ENCODE results near the gene SIRT1. TPM values are rescaled to one million over a fixed set of nuclear protein-coding genes. Genes with fewer than 3 reads are reported as not detected.
"Not testable (repeated sequence)": the region's sequence is repeated elsewhere in the genome, so short reads cannot be mapped to it uniquely, and the experiment has no call there.

SIRT1 gene
- total RNA-seq, 1 experiment from 2014 or later: 26.2 TPM

DNA sequence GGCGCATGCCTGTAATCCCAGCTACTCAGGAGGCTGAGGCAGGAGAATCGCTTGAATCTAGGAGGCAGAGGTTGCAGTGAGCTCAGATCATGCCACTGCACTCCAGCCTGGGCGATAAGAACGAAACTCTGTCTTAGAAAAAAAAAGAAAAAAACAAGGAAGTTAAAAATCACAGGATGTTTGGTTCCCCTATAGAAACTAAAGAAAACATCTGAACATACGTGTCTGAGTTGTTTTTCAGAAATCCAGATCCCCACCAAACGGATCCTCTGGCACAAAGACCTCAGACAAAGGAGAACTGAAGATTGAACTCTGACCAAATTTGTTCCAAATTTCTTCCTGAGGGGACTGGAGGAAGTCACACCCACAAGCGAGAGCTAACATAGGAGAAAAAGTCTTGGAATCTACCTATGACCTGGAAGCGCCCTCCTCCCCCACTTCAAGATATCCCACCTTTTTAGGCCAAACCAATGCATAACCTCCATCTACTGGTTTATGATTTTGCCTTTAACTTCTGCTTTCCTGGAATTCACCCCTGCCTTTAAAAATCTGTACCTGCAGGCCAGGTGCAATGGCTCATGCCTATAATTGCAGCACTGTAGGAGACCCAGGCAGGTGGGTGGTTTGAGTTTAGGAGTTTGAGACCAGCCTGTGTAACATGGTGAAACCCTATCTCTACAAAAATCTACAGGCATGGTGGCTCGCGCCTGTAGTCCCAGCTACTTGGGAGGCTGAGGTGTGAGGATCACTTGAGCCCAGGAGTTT, 19.7 kb upstream of the SIRT1 start:
- Histone ChIP-seq H3K4me3 (no peak overlapping the region), H3K36me3 (no peaks in the 10 kb centered on the region), H3K9me3 (no peaks in the 10 kb centered on the region), H3K27me3 (no peaks in the 10 kb centered on the region)
- no peak for DNase-seq

DNA sequence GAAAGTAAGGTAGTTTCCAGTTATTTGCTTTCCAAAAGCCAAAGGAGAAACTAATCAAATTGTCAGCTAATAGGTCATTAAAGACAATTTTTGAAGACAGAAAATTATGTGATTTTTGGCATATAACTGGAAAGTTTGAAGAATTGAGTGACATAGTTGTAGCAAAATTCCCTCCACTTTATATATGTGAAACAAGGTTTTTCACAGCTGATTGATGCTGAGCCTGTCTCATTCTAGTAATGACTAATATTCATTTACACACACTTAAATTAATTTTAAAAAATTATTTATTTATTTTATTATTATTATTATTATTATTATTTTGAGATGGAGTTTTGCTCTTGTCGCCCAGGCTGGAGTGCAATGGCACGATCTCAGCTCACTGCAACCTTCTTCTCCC, 16.3 kb upstream of the SIRT1 start:
- H3K9me3 ChIP-seq: no peaks in the 10 kb centered on the region
- no peak overlapping the region for H3K4me3 ChIP-seq
- no peak for DNase-seq
- no peaks in the 10 kb centered on the region for H3K27me3 ChIP-seq
- H3K36me3 ChIP-seq: no peaks in the 10 kb centered on the region

DNA sequence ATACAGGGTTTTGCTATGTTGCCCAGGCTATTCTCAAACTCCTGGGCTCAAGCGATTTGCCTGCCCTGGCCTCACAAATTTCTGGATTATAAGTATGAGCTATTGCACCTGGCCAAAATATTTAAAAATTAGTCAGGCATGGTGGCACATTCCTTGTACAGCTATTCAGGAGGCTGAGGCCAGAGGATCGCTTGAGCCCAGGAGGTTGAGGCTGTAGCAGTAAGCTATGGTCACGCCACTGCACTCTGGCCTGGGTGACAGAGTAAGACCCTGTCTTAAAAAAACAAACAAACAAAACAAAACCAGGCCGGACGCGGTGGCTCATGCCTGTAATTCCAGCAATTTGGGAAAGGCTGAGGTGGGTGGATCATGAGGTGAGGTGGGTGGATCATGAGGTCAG, 14.5 kb upstream of the SIRT1 start:
- H3K27me3 ChIP-seq: no peaks in the 10 kb centered on the region
- H3K9me3 ChIP-seq: no peaks in the 10 kb centered on the region
- no peak for DNase-seq
- H3K4me3 ChIP-seq: no peak overlapping the region
- no peaks in the 10 kb centered on the region for H3K36me3 ChIP-seq

DNA sequence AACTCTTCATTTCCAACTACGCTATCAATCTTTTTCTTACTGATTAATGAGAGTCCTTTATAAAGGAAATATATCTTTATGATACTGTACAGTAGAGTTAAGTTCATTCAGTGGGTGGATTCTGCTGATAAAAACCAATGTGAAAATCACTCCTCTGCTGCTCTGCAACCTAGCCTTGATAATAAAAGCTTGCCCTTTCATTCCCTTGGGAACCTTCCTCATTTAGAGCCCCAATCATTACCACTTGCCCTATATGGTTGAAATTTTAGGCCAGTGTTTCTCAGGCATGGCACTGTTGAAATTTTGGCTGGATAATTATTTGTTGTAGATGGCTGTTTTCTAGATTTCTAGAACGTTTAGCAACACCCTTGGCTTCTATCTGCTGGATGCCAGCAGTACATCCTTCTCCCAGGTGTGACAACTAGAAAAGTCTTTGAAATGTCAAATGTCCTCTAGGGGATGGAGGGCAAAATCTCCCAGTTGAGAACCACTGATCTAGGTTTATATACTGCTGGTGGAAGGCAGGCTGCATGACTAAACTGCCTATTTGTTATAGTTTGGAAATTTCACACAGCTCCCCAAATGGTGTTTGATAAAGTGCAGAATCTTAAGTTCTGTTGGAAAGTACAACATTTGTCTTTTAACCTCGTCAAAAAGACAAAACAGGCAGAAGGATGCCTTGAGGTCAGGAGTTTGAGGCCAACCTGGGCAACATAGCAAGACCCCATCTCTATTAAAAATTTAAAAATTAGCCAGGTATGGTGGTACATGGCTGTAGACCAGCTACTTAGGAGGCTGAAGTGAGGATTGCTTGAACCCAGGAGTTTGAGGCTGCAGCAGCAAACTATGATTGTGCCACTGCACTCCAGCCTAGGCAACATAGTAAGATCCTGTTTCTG, 8.9 kb upstream of the SIRT1 start:
- Histone ChIP-seq H3K9me3 (no peaks in the 10 kb centered on the region), H3K36me3 (no peaks in the 10 kb centered on the region), H3K4me3 (no peak overlapping the region), H3K27me3 (no peaks in the 10 kb centered on the region)
- no peak for DNase-seq

DNA sequence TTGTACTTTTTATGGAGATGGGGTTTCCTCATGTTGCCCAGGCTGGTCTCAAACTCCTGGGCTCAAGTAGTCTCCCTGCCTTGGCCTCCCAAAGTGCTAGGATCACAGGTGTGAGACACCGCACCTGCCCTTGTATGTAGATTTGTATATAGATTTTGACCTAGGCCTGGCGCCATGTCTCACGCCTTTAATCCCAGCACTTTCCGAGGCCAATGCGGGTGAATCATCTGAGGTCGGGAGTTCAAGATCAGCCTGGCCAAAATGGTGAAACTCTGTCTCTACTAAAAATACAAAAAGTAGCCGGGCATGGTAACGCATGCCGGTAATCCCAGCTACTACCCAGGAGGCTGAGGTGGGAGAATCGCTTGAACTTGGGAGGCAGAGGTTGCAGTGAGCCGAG, 7.0 kb upstream of the SIRT1 start:
- H3K4me3 ChIP-seq, H3K27me3 ChIP-seq, H3K36me3 ChIP-seq, H3K9me3 ChIP-seq, DNase-seq: not testable (repeated sequence)

DNA sequence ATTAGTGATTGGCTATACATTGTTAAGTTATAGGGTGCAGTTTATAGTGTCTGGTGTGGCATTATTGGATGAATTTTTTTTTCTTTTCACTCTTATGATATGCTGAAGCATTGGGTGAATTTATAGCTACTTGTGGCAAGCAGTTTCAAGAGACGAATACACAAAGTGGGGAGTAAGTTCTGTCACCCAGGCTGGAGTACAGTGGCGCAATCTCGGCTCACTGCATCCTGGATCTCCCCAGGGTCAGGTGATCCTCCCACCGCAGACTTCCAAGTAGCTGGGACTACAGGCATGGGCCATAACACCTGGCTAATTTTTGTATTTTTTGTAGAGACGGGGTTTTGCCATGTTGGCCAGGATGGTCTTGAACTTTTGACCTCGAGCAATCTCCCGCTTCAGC, 6.3 kb upstream of the SIRT1 start:
- H3K4me3 ChIP-seq: no peak overlapping the region
- no peak for DNase-seq
- H3K36me3 ChIP-seq: no peaks in the 10 kb centered on the region
- no peaks in the 10 kb centered on the region for H3K9me3 ChIP-seq
- H3K27me3 ChIP-seq: no peaks in the 10 kb centered on the region

DNA sequence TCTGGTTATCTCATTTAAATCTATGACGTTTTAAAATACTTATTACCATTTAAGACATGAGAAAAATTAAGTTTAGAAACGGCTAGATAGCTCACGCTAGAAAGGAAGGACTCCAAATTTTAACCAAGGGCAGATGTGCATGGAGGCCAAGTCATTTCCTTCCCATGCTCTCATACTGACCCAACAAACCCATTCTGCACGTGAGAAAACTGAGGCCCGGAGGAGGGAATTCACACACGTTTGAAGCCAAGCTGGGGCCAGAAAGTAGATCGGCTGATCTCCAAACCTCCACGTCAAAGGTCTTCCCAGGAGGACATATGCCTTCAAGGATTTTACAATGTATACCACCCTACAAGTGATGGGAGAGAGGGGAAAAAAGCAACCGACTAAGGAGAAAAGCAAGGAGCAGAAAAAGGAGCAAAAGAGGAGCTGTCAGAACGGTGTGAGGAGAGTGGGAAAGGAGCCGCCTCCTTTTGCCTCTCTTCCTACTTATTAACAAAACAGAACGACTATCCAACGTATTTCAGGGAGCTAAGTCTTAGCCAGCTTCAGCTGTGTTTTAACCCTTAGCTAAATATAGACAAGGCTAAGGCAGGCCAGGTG, 645 bp upstream of the SIRT1 start:
- peaks cover 20% of the 10 kb centered on the region for H3K36me3 ChIP-seq
- H3K4me3 ChIP-seq: peak overlapping the region; percentile 65
- no peaks in the 10 kb centered on the region for H3K9me3 ChIP-seq
- no peaks in the 10 kb centered on the region for H3K27me3 ChIP-seq
- DNase-seq: no peak

DNA sequence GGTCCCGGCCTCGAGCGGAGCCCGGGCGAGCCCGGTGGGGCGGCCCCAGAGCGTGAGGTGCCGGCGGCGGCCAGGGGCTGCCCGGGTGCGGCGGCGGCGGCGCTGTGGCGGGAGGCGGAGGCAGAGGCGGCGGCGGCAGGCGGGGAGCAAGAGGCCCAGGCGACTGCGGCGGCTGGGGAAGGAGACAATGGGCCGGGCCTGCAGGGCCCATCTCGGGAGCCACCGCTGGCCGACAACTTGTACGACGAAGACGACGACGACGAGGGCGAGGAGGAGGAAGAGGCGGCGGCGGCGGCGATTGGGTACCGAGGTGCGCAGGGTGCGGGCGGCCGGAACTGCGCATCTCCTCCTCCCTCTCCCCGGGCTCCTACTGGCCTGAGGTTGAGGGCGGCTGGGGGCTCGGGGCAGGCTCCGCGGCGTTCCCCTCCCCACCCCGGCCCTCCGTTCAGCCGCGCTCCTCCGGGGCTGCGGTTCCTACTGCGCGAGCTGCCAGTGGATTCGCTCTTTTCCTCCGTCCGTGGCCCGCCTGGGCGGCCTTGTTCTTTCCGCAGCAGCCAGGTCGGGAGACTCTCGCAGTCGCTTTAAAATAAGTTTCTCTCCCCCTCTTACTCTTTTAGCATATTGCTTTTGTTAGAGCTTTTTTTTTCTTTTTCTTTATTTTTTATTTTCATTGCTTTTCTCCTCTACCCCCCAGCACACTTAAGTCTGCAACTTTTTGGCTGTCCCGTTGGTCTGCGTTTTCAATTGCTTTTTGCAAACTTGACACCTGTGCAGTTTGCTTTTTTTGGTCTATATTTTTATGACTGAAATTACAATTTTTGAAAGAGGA, 600 bp downstream of the SIRT1 start:
- Histone ChIP-seq H3K27me3 (no peaks in the 10 kb centered on the region), H3K9me3 (no peaks in the 10 kb centered on the region), H3K36me3 (peaks cover 32% of the 10 kb centered on the region), H3K4me3 (peak overlapping the region; percentile 65)
- peak; percentile 84 for DNase-seq

DNA sequence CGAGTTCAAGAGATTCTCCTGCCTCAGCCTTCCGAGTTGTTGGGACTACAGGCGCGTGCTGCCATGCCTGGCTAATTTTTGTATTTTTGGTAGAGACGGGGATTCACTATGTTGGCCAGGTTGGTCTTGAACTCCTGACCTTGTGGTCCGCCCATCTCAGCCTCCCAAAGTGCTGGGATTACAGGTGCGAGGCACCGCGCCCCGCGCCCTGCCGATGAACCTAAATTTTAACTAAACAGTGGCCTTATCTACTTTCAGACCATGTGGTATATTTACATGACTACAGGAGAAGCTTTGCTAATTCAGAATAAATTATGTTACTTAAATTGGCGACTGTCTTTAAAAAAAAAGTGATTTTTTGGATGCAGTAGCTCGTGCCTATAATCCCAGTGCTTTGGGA, 9.2 kb downstream of the SIRT1 start:
- H3K4me3 ChIP-seq: no peak overlapping the region
- H3K36me3 ChIP-seq: peaks cover 80% of the 10 kb centered on the region
- H3K27me3 ChIP-seq: no peaks in the 10 kb centered on the region
- no peak for DNase-seq
- no peaks in the 10 kb centered on the region for H3K9me3 ChIP-seq

DNA sequence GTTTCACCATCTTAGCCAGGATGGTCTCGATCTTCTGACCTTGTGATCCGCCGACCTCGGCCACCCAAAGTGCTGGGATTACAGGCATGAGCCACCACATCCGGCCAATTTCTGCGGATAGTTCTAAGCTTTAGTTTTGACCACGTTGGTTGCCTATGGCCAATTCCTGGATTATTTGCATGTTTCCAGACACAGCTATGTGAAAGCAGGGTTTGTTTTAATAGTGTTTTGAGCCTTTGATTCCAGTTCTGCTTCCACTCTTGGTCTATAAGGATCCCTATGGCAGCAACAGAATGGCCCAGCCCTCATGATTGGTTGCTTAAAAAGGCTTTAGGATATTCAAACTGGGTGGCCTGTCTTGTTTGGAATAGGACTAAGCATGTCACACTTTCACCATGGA, 19.1 kb downstream of the SIRT1 start:
- Histone ChIP-seq H3K36me3 (peaks cover 72% of the 10 kb centered on the region), H3K4me3 (no peak overlapping the region), H3K9me3 (no peaks in the 10 kb centered on the region), H3K27me3 (no peaks in the 10 kb centered on the region)
- DNase-seq: no peak

DNA sequence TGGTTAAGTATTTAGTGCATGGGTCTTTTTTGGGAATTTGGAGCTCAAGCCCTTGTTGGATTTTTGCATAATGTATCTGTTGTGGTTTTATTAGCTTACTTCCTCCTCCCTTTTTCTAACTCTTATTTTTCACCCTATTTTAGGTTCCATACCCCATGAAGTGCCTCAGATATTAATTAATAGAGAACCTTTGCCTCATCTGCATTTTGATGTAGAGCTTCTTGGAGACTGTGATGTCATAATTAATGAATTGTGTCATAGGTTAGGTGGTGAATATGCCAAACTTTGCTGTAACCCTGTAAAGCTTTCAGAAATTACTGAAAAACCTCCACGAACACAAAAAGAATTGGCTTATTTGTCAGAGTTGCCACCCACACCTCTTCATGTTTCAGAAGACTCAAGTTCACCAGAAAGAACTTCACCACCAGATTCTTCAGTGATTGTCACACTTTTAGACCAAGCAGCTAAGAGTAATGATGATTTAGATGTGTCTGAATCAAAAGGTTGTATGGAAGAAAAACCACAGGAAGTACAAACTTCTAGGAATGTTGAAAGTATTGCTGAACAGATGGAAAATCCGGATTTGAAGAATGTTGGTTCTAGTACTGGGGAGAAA, 28.0 kb downstream of the SIRT1 start:
- no peaks in the 10 kb centered on the region for H3K27me3 ChIP-seq
- H3K9me3 ChIP-seq: no peaks in the 10 kb centered on the region
- no peak for DNase-seq
- H3K4me3 ChIP-seq: no peak overlapping the region
- H3K36me3 ChIP-seq: peaks cover 78% of the 10 kb centered on the region

DNA sequence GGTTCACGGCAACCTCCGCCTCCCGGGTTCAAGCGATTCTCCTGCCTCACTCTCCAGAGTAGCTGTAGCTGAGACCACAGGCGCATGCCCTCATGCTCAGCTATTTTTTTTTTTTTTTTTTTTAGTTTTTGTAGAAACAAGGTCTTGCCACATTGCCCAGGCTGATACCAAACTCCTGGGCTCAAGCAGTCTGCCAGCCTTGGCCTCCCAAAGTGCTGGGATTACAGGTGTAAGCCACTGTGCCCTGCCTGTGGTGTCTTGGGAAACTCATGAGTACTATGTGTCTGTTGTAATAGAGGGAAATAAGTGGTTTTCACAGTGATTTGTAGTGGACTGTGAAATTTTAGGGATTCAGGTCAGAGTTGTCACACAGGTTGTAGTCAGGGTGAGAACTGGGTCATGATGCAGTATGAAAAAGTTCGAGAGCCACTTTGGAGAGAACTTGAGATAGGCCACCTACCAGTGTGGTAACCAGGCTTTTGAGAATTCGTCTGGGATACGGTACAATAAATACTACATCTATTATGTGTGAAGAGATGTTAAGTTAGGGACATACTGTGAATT, 30.4 kb downstream of the SIRT1 start:
- Histone ChIP-seq H3K27me3 (no peaks in the 10 kb centered on the region), H3K36me3 (peaks cover 74% of the 10 kb centered on the region), H3K9me3 (no peaks in the 10 kb centered on the region), H3K4me3 (no peak overlapping the region)
- DNase-seq: no peak

DNA sequence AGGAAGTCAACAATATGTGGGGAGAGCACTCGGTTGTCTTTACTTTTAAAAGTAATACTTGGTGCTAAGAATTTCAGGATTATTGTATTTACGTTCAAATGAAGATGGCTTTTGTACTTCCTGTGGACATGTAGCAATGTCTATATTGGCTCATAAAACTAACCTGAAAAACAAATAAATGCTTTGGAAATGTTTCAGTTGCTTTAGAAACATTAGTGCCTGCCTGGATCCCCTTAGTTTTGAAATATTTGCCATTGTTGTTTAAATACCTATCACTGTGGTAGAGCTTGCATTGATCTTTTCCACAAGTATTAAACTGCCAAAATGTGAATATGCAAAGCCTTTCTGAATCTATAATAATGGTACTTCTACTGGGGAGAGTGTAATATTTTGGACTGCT, 32.7 kb downstream of the SIRT1 start:
- Histone ChIP-seq H3K36me3 (peaks cover 84% of the 10 kb centered on the region), H3K4me3 (no peak overlapping the region), H3K27me3 (no peaks in the 10 kb centered on the region), H3K9me3 (no peaks in the 10 kb centered on the region)
- DNase-seq: no peak

DNA sequence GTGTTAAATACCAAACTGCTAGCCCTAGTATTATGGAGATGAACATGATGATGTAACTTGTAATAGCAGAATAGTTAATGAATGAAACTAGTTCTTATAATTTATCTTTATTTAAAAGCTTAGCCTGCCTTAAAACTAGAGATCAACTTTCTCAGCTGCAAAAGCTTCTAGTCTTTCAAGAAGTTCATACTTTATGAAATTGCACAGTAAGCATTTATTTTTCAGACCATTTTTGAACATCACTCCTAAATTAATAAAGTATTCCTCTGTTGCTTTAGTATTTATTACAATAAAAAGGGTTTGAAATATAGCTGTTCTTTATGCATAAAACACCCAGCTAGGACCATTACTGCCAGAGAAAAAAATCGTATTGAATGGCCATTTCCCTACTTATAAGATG, 33.2 kb downstream of the SIRT1 start:
- H3K36me3 ChIP-seq: peaks cover 84% of the 10 kb centered on the region
- H3K4me3 ChIP-seq: no peak overlapping the region
- DNase-seq: no peak
- no peaks in the 10 kb centered on the region for H3K27me3 ChIP-seq
- no peaks in the 10 kb centered on the region for H3K9me3 ChIP-seq

DNA sequence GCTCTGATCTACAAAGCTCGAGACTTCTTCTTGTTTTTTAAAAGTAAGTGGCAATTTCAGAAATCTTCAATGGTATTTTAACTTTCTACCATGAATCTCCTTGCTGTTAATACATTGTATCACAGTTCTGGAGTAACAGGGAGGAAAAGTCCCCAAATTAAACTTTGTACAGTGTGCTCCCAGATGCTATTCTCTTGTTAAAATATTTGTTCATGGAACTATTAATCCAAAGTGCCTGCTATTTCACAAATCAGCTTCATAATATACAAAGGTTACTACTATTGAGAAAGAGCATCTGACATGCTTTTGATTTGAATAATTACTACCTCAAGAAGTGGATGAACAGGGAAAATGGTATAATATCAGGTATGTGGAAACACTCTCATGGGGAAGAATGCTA, 36.6 kb downstream of the SIRT1 start:
- no peak for DNase-seq
- H3K9me3 ChIP-seq: no peaks in the 10 kb centered on the region
- H3K36me3 ChIP-seq: peaks cover 81% of the 10 kb centered on the region
- H3K4me3 ChIP-seq: no peak overlapping the region
- no peaks in the 10 kb centered on the region for H3K27me3 ChIP-seq

DNA sequence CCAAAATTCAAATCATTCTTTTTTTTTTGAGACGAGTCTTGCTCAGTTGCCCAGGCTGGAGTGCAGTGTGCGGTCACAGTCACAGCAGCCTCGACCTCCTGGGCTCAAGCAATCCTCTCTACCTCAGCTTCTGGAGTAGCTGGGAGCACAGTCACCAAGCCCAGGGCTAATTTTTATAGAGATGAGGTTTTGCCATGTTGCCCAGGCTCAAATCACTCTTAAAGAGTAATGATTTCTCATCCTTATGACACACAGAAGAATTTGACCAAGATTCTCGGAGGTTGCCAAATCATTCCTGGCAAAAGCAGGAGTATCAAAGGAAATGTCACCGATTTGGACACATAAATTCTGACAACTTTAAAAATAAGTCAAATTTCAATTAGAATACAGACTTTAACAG, 39.1 kb downstream of the SIRT1 start:
- no peak overlapping the region for H3K4me3 ChIP-seq
- peak; percentile 71 for DNase-seq
- H3K36me3 ChIP-seq: peaks cover 76% of the 10 kb centered on the region
- no peaks in the 10 kb centered on the region for H3K27me3 ChIP-seq
- H3K9me3 ChIP-seq: no peaks in the 10 kb centered on the region
